Activated CD8-positive, alpha-beta memory T cell treated with anti-CD3 and anti-CD28 coated beads for 48 hours (primary cell): Measurements from ENCODE around the gene SLC44A4.
A peak's percentile ranks its signal among the peaks of the same experiment; 100 is the strongest.
"Not testable (repeated sequence)": the region's sequence is repeated elsewhere in the genome, so short reads cannot be mapped to it uniquely, and the experiment has no call there.

Source experiments
- DNase-seq, 3 experiments: peaks; one replicate each; pipeline ENCODE4 v3.0.0-alpha.2; 2020; ENCODE audit warnings: low read depth in 2 of 3, low spot score in 2 of 3

The SLC44A4 gene

GRCh38 chr6:31878726-31879125 is at the start of gene SLC44A4:
SLC44A4 (minus strand) TSS chr6:31878997; CDS start chr6:31878980, 17 bp downstream.
- DNase-seq = no peak

GRCh38 chr6:31928672-31928939 is 49.8 kb upstream of the SLC44A4 start:
- DNase-seq = no peak

GRCh38 chr6:31927863-31928671 is 49.3 kb upstream of the SLC44A4 start:
- DNase-seq = no peak

- no peak for DNase-seq
Measured at GRCh38 chr6:31927242-31927862, 48.6 kb upstream of the SLC44A4 start, which contains the start of gene C2. C2 (plus strand) TSS chr6:31927717; CDS start chr6:31927753, 36 bp downstream.

GRCh38 chr6:31922942-31923341 is 44.1 kb upstream of the SLC44A4 start:
- DNase-seq = no peak

- no peak for DNase-seq
Measured at GRCh38 chr6:31920811-31921210, 42.0 kb upstream of the SLC44A4 start.

GRCh38 chr6:31919624-31920303 is 41.0 kb upstream of the SLC44A4 start:
- DNase-seq = no peak

GRCh38 chr6:31918069-31918720 is 39.4 kb upstream of the SLC44A4 start:
- DNase-seq = no peak

GRCh38 chr6:31915756-31916155 is 37.0 kb upstream of the SLC44A4 start:
- DNase-seq = no peak

- no peak for DNase-seq
Measured at GRCh38 chr6:31915351-31915750, 36.6 kb upstream of the SLC44A4 start.

GRCh38 chr6:31911826-31912585 is 33.2 kb upstream of the SLC44A4 start:
- no peak for DNase-seq

- not testable (repeated sequence) for DNase-seq
Measured at GRCh38 chr6:31909298-31909697, 30.5 kb upstream of the SLC44A4 start.

GRCh38 chr6:31908791-31909190 is 30.0 kb upstream of the SLC44A4 start:
- DNase-seq = no peak

GRCh38 chr6:31908255-31908654 is 29.5 kb upstream of the SLC44A4 start:
- DNase-seq = not testable (repeated sequence)

- no peak for DNase-seq
Measured at GRCh38 chr6:31907158-31907813, 28.5 kb upstream of the SLC44A4 start.

GRCh38 chr6:31906727-31907126 is 27.9 kb upstream of the SLC44A4 start:
- DNase-seq = not testable (repeated sequence)

GRCh38 chr6:31906122-31906521 is 27.3 kb upstream of the SLC44A4 start:
- DNase-seq = no peak

- no peak for DNase-seq
Measured at GRCh38 chr6:31905041-31905440, 26.2 kb upstream of the SLC44A4 start.

- DNase-seq = no peak
Measured at GRCh38 chr6:31903957-31904356, 25.2 kb upstream of the SLC44A4 start.

- peak; percentile 55 to 77 (median 63) for DNase-seq
Measured at GRCh38 chr6:31901953-31902643, 23.3 kb upstream of the SLC44A4 start, which contains the start of gene ZBTB12. ZBTB12 (minus strand) TSS chr6:31902086; CDS start chr6:31901305, 781 bp downstream.
